ENCODE measurements around the gene RRAS.

RRAS gene

DNA sequence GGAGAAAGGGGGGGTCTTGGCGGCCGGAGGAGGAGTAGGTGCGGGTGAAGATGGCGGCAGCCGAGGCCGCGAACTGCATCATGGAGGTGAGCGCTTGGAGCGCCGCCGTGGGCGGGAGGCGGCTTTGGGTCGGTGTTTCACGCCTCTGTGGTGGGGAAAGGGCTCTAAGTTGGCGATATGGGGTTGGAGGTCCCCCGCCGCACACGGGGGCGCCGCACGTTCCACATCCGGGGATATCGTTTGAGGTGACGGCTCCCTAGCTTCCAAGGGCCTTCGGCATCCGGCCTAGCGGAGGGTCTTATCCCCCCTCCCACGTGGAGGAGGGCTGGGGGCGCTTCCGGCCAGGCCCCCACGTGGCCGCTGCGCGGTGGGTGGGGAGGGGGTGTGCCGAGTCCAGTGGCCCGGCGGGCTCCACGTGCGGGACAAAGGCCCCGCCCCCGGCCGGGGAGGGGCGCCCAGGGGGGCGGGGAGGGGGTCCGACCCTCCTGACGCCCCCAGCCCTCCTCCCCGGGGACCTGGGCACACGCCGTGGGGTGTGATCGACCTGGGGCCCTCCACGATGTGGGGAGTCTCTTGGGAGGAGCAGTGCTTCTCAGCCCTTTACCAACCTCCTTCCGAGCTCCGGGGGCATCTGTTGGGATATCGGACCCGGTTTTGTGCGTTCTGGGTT lies 37.4 kb upstream of the RRAS start, which contains the start of gene PRMT1:
Gene PRMT1 (plus strand): TSS at position 41 of the 670 bp plus-strand sequence. CDS start 10 bp downstream, at position 51.
- no peak for DNase-seq (ENCODE audit: low spot score)

- peak; percentile 99 for DNase-seq (ENCODE audit: low spot score)
These were observed 36.9 kb upstream of the RRAS start for GRCh38 chr19:49676784-49677230.

- DNase-seq (ENCODE audit: low spot score) = peak; percentile 84
These were observed 36.3 kb upstream of the RRAS start for GRCh38 chr19:49676136-49676783.

- peak; percentile 98 for DNase-seq (ENCODE audit: low spot score)
These were observed 32.4 kb upstream of the RRAS start for GRCh38 chr19:49672131-49672919.

DNA sequence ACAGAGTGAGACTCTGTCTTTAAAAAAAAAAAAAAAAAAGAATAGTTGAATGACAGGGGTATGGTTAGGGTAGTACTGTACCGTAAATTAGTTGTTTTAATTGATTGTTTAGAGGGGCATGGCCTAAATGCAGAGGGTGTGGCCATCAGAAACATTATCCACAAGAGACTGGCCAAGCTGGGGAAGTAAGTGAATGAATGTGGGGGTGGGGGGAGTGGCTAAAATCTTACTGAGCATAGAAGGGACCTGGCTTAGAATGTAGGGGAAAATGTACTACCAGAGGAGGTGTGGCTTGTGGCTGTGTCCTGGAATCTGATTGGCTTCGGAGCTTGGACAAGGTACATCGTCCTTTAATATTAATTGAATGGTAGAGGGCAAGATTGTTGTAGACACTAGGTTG lies 29.6 kb upstream of the RRAS start:
- no peak for DNase-seq (ENCODE audit: low spot score)

- no peak for DNase-seq (ENCODE audit: low spot score)
These were observed 27.5 kb upstream of the RRAS start for GRCh38 chr19:49667473-49667872.

DNA sequence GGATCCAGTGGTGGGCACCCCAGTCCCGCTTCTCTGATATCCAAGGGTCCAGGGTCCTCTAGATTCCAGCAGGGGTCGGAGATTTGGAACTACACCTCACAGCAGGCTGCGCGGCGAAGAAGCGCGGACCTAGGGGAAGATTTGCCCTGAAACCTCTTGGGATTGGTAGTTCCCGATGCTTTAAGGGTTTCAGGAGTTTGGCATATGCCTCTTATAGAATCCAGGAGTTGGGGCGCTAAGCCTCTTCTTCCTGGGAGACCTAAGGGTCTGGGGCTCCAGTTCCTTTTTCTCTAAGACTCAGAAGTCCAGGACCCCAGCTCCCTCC lies 26.1 kb upstream of the RRAS start:
- DNase-seq (ENCODE audit: low spot score) = no peak

DNA sequence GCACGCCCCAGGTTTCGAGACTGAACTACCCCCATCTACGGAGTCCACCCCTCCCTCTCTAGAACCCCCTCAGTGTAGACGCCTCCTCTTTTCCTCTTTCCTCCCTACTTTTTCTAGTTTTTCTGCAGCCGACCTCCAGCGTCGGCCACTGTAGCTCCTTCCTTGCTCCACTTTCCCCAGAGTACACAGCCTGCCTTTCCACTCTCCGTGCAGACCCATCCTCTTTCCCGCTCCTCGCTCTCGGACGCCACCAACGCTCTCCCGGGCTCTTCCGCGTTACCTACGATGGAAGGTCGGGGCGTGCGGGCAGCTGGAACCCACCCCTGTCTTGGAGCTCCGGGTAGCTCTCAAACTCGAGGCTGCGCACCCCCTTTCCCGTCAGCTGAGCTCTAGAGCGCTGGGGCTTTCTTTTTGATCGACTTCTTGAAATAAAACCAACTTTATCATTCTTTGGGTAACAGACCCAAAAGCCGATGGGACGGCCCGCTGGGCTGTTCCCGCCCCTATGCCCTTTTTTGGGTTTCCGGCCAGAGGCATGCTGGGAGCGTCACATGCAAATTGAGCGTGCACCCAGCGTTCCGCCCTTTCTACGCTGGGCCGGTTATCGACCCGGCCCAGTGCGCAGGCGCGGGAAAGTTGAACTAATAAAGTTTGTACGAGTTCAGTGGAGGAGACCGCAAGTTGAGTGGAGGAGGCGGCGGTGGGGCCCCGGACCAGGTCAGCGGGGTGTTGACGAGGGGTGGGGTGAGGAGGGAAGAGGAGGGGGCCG lies 25.6 kb upstream of the RRAS start, which contains the start of the genes BCL2L12 and IRF3:
Gene BCL2L12 (plus strand): TSS at position 583 of the 769 bp plus-strand sequence. CDS start 760 bp downstream, outside the sequence.
Gene IRF3 (minus strand): TSS at position 507 of the 769 bp plus-strand sequence. CDS start 1,019 bp downstream, outside the sequence.
- peak; percentile 98 for DNase-seq (ENCODE audit: low spot score)

- DNase-seq (ENCODE audit: low spot score) = no peak
These were observed 25.1 kb upstream of the RRAS start for GRCh38 chr19:49665036-49665350.

- peak; percentile 97 for DNase-seq (ENCODE audit: low spot score)
These were observed 24.5 kb upstream of the RRAS start for GRCh38 chr19:49664171-49665035.

DNA sequence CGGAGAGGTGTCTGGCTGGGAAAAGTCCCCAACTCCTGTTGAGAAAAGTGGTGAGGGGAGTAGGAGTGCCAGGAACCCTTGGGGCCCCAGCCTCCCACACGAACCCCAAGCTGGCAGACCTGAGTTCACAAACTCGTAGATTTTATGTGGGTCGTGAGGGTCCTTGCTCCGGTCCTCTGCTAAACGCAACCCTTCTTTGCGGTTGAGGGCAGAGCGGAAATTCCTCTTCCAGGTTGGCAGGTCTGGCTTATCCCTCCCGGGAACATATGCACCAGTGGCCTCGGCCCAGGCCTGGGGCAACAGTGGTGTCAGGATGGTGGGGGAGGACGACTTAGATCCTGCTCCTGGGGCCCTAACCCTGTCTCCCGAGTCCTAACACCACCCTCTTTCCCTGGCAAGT lies 23.3 kb upstream of the RRAS start:
- DNase-seq (ENCODE audit: low spot score) = no peak

DNA sequence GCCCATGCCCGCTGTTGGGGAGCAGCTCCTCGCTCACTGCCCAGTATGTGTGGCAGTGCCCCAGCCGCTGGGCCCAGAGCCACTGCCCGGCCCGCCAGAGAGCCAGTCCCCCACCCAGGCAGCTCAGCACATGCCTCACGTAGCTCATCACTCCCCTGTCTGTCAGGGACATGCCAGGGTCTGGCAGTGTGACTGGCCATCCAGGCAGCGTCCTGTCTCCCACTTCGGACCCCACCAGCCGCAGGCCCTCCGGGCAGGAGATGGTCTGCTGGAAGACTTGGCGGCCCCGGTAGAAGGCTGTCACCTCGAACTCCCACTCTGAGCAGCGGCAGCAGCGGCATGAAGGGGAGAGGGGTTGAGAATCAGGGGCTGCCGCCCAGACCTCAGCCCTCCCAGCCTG lies 22.1 kb upstream of the RRAS start:
- DNase-seq (ENCODE audit: low spot score) = no peak

DNA sequence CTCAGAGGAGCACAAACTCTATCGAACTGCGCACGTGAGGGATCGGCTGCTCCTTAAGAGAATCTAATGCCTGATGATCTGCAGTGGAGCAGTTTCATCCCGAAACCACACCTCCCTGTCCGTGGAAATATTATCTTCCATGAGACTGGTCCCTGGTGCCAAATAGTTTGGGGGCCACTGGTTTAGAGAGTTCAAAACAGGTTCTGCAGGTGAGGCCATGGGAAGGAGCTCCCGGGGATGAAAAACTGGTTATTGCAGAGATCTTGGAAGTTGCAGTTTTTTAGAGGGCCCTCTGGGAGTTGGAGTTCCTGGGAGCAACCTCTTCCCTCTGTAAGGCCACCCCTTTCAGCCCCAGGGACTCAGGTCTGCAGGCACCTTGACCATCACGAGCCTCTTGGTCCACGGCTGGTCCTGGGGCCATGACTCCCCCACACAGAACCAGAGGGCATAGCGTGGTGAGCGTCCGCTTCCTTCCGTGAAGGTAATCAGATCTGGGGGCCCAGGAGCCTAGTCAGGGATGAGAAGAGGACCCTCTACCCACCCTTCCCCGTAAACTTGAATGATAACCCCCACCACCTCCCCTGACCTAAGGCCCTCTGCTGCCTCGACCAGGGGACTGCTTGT lies 20.5 kb upstream of the RRAS start:
- no peak for DNase-seq (ENCODE audit: low spot score)

DNA sequence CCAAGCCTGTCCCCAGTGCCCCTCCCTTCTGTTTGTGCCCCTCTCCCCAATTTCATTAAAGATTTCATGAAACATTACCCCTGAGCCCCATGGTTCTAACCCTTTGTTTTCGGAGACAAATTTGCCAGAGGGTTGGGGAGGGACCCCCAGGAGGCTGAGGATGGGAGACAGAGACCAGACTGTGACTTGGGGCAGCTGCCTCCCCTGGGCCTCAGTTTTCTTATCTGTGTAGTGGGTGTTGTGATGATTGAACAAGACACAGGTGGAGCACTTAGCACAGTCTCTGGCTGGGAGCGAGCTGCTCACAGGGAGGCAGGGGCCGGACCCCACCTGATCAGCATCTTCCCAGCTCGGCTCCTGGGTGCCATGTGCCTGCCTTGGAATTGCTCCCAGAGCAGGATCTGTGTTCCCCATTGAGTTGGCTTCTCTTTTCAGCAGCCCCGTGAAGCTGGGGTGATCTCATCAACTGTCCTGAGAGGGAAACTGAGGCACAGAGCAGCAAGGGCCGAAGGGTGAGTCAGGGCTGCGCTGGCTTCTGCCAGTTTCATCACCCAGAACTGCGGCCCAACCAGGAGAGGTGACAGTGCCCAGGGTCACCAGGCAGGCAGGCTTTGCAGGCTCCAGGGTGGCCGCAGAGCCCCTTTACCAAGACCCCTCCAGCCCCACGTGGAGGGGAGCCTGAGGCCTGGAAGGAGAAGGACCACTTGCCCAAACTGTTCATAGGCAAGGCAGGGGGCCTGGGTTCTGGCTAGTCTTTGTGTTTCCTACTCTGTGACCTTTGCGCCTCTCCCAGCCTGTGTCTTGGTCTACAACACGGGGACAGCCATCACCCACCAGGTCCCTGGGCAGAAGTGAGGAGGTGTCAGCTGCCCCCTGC lies 18.9 kb upstream of the RRAS start:
- no peak for DNase-seq (ENCODE audit: low spot score)

DNA sequence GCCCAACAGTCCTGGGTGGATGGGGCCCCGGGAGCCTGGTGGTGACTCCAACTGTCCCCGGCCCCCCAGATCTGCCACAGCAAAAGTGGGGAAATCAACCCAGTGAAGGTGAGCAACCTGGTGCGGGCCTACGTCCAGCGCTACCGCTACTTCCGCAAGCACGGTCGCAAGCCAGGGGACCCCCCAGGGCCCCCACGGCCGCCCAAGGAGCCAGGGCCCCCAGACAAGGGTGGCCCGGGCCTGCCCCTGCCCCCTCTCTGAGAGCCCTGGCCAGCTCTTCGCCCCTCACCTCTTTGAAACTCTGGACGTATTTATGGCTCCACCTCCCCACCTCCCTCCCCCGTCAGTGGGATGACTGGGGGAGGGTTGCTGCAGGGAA lies 18.2 kb upstream of the RRAS start:
- no peak for DNase-seq (ENCODE audit: low spot score)

- no peak for DNase-seq (ENCODE audit: low spot score)
These were observed 17.7 kb upstream of the RRAS start for GRCh38 chr19:49657493-49658138.

- DNase-seq (ENCODE audit: low spot score) = no peak
These were observed 16.6 kb upstream of the RRAS start for GRCh38 chr19:49656456-49657109.

DNA sequence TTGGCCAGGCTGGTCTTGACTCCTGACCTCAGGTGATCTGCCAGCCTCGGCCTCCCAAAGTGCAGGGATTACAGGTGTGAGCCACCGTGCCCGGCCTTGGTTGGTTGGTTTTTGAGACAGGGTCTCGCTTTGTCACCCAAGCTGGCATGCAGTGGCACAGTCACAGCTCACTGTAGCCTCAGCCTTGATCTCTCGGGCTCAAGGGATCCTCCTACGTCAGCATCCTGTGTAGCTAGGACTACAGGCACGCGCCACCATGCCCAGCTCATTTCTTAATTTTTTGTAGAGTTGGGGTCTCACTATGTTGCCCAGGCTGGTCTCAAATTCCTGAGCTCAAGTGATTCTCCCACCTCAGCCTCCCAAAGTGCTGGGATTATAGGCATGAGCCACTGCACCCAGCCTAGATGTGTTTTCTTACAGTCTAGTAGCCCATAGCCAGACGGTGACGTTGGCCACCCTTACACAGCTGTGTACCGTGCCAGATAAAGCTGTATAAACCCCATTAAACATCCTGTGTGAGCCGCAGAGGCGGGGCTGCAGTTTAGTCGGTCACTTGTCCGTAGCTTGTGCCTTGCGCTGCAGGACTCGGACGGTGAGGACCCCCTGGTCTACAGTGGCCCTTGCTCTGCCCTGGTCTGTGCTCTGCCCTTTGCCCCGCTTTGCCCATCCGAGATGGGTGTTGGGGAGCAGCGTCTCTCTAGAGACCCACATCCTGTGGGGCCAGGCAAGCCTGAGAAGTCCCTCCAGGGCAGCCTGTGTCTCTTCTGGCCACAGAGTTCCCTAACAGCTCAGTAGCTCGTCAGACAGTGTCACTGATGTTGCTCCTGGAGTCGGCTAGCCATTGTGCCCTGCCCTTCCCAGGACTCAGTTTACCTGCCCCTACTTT lies 15.9 kb upstream of the RRAS start:
- DNase-seq (ENCODE audit: low spot score) = no peak
